NCI-H82 treated with DMSO at 0.1 percent for 48 hours (cell line): ENCODE results near the gene NCOA7.
"Not testable (repeated sequence)": the region's sequence is repeated elsewhere in the genome, so short reads cannot be mapped to it uniquely, and the experiment has no call there.

Experiments
- DNase-seq: peaks from one replicate; lab custom pipeline; 2025; ENCODE audit not compliant: unreplicated experiment; lab: John Stamatoyannopoulos, UW

Gene NCOA7

GRCh38 chr6:125944434-125944816 is 153.7 kb downstream of the NCOA7 start:
- no peak for DNase-seq

- DNase-seq, result no peak
Measured at GRCh38 chr6:125944896-125945295, 154.1 kb downstream of the NCOA7 start.

GRCh38 chr6:125945378-125946141 is 154.8 kb downstream of the NCOA7 start:
- peak; percentile 44 for DNase-seq

- DNase-seq, result no peak
Measured at GRCh38 chr6:125947615-125948014, 156.9 kb downstream of the NCOA7 start.

- DNase-seq, result no peak
Measured at GRCh38 chr6:125948455-125948854, 157.7 kb downstream of the NCOA7 start.

GRCh38 chr6:125949069-125949468 is 158.3 kb downstream of the NCOA7 start:
- DNase-seq, result no peak

GRCh38 chr6:125950293-125950692 is 159.5 kb downstream of the NCOA7 start:
- DNase-seq, result no peak

GRCh38 chr6:125950716-125951115 is 160.0 kb downstream of the NCOA7 start:
- DNase-seq, result not testable (repeated sequence)

GRCh38 chr6:125951323-125951722 is 160.6 kb downstream of the NCOA7 start:
- DNase-seq, result no peak

- DNase-seq, result no peak
Measured at GRCh38 chr6:125952764-125953501, 162.2 kb downstream of the NCOA7 start.

- DNase-seq, result no peak
Measured at GRCh38 chr6:125953502-125953875, 162.7 kb downstream of the NCOA7 start.

GRCh38 chr6:125954735-125955339 is 164.1 kb downstream of the NCOA7 start:
- peak; percentile 22 for DNase-seq

- DNase-seq, result no peak
Measured at GRCh38 chr6:125955973-125956372, 165.2 kb downstream of the NCOA7 start.

GRCh38 chr6:125956506-125957390 is 166.0 kb downstream of the NCOA7 start, which contains the start of gene HINT3:
TSS of gene HINT3 (plus strand) at chr6:125956770. CDS start at chr6:125956978, 208 bp downstream.
- DNase-seq, result peak; percentile 94

- no peak for DNase-seq
Measured at GRCh38 chr6:125957391-125957693, 166.6 kb downstream of the NCOA7 start.

GRCh38 chr6:125957845-125958244 is 167.1 kb downstream of the NCOA7 start:
- DNase-seq, result peak; percentile 16

- DNase-seq, result no peak
Measured at GRCh38 chr6:125959041-125959440, 168.3 kb downstream of the NCOA7 start.

GRCh38 chr6:125961117-125961516 is 170.4 kb downstream of the NCOA7 start:
- DNase-seq, result no peak

GRCh38 chr6:125962900-125963497 is 172.2 kb downstream of the NCOA7 start:
- DNase-seq, result no peak

GRCh38 chr6:125963817-125964216 is 173.1 kb downstream of the NCOA7 start:
- DNase-seq, result no peak

- no peak for DNase-seq
Measured at GRCh38 chr6:125966569-125966968, 175.8 kb downstream of the NCOA7 start.
